Stimulated activated CD8-positive, alpha-beta memory T cell treated with anti-CD3 and anti-CD28 coated beads, Interleukin-4, amount 100 ng/mL, for 48 hours (primary cell): ENCODE measurements around the gene PPP2R5B.

ENCODE experiments used
- DNase-seq: peaks from one replicate; pipeline ENCODE4 v3.0.0-alpha.2; 2020

The PPP2R5B gene

GRCh38 chr11:64890522-64890939, 34.0 kb upstream of the PPP2R5B start:
- no peak for DNase-seq

GRCh38 chr11:64891215-64891848, 33.2 kb upstream of the PPP2R5B start:
- no peak for DNase-seq

DNA sequence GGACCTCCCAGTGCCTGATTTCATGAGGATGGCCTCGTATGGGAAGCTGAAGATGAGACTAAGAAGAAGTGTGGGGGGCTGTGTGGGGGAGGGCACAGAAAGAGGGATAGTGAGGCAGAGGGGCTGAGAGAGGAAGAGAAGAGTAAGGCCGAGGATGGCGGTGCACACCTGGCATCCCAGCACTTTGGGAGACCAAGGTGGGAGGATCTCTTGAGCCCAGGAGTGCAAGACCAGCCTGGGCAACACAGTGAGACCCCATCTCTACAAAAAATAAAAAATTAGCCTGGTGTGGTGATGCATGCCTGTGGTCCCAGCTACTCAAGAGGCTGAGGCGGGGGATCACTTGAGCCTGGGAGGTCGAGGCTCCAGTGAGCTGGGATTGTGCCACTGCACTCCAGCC, 32.6 kb upstream of the PPP2R5B start:
- no peak for DNase-seq

GRCh38 chr11:64892411-64892831, 32.1 kb upstream of the PPP2R5B start:
- DNase-seq = no peak

GRCh38 chr11:64892838-64893193, 31.7 kb upstream of the PPP2R5B start:
- no peak for DNase-seq

DNA sequence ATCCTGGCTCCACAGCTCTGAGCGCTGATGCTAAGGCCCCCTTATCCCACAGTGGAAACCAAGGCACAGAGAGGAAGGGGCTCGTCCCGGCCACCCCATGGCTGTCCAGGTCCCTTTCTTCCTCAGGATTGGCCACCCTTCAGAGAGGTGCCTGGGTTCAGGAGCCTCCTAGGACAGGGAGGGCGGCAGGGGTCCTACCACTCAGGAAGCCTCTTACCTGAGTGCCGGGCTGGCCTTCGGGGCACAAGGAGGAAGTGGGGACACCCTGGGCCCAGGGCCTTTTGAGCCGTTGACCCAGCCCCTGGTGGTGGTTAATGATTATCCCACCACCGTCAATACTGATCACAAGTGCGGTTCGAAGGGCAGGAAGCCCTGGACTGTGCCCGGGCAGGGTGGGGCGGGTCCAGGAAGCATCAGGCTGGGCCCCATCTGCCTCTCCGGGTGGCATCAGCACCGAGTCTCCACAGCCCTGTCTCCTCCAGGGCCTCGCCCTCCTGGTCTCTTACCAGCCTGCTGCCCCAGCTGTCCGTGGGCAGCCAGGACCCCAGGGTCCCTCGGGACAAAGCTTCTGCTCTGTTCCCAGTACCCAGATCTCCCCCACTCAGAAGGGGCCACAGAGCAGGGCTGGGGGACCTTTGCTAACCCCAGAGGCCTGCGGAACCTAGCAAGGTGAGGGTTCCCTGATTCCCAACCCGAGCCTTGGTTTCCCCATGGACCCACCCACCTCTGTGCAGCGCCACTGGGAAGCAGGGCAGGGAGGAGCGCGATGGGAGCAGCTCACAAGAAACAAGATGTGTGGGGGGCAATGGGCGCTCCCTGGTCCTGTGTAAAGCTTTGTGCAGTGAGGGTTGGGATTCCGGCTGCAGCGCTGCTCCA, 31.1 kb upstream of the PPP2R5B start:
- DNase-seq = no peak

GRCh38 chr11:64894070-64894811, 30.2 kb upstream of the PPP2R5B start:
- peak; percentile 99 for DNase-seq

DNA sequence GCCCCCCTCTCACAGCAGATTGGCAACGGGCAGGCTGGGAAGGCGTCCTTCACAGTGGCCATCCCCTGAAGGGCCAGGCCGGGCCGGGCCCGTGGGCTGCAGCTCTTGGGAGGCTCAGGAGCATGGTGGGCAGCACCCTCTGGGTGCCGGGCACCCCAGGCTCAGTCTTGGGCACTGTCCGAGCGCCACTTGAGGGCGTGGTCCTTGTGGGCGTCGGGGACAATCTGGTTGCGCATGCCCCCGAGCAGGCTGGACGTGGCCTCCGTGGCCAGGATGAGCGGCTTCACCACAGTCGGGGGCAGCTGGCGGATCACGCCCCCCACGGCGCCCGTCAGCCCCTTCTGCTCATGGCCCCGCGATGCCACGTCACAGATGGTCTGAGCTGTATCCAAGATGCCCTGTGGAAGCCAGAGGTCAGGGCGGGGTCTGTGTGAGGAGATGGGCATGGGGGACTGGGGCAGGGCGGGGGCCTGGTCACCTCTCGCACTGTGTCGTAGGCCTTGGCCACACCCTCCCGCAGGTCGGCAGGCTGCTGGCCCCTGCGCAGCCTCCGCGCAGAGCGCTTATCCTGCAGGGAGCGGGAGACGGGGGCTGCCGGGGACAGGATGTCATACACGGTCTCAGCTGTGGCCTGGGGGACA, 29.6 kb upstream of the PPP2R5B start:
- DNase-seq = no peak

GRCh38 chr11:64896448-64897022, 28.0 kb upstream of the PPP2R5B start:
- no peak for DNase-seq

- no peak for DNase-seq
Measured at GRCh38 chr11:64897381-64898075, 27.0 kb upstream of the PPP2R5B start.

DNA sequence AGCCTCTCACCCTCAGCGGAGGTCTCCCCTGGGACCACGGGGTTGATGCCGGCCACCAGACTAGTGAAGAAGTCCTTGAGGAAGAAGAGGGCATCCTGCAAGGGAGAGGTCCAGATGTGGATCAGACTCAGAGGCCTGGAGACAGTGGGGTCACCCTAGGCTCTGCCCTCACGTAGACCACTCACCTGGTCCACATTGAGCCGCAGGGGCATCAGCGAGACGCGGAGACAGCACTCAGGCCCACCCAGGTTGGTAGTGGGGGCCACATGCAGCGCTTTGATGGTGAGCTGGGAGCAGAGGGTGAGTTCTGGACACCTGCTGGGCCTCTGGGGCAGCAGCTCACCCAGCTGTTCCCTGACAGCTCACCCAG, 26.4 kb upstream of the PPP2R5B start:
- DNase-seq = no peak

GRCh38 chr11:64898541-64898940, 25.9 kb upstream of the PPP2R5B start:
- DNase-seq = no peak

- peak; percentile 69 for DNase-seq
Measured at GRCh38 chr11:64900263-64900678, 24.2 kb upstream of the PPP2R5B start.

DNA sequence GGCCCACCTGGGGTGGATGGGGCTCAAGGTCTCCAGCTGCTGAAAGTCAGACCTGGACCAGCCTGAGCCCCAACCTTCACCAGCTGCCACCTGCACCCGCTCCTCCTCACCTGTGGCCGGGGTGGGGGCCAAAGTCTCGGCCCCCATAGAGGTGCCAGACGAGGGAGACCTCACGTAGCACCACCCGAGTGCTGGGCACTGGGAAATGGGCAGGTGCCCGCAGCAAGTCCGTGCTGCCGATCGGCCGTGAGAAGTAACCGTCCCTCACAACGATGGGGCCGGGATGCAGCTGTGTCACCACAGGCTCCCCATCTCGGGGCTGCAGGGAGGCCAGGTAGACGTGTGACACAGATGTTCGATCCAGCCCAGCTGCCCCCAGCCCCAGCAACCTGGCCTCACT, 23.7 kb upstream of the PPP2R5B start:
- no peak for DNase-seq

- DNase-seq = no peak
Measured at GRCh38 chr11:64902102-64902900, 22.2 kb upstream of the PPP2R5B start.

DNA sequence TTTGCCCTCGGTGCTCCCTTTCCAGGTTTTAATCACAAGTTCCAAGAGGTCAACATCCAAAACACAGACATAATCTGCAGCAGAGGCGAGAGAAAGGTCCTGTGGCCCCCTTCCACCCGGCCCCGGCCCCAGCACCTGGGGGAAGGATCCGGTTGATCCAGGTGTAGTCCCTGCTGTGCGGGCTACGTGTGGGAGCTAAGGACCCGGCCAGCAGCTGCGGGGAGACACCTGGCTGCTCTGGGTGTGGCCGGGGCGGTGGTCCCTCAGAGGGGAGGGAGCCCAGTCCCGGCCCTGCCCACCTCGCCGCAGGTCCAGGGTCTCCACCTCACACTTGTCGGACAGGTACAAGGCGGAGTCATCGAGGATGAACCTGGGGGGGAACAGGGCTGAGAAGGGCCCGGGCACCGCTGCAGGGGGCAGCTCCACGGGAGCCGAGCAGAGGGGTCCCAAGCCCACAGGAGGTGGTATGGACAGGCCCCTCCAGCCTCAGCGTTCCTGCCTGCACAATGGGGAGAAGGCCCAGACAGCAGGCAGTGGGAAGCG, 21.1 kb upstream of the PPP2R5B start:
- DNase-seq = no peak

- DNase-seq = no peak
Measured at GRCh38 chr11:64905516-64906313, 18.8 kb upstream of the PPP2R5B start.

GRCh38 chr11:64906314-64906635, 18.2 kb upstream of the PPP2R5B start:
- no peak for DNase-seq

DNA sequence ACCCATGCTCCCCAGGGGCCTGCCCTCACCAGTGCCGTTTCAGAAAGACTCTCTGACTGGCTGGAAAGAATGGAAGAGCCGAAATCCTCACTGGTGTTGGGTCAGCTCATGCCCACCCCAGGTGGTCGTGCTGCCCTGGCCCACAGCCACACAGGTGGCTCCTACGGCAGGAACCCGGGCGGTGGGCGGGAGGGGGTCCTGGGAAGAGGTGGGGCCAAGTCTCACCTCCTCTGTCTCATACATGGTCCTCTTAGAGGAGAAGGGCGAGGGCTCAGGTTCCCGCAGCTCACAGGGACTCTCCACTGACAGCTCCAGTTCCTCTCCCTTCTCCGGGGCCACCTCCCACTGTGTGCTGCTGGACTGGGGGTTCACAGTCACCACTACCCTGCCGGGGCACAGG, 15.7 kb upstream of the PPP2R5B start:
- DNase-seq = no peak

- no peak for DNase-seq
Measured at GRCh38 chr11:64909653-64910343, 14.7 kb upstream of the PPP2R5B start.
